Epithelial cell of proximal tubule (primary cell): ENCODE measurements around the gene DNAJB2. TPM values are rescaled to one million over a fixed set of nuclear protein-coding genes. Genes with fewer than 3 reads are reported as not detected.

Experiments used
- DNase-seq: peaks from one replicate; pipeline ENCODE4 v3.0.0-alpha.2; 2011; ENCODE audit warnings: low read depth
- H3K4me3 ChIP-seq: 2 replicates; pipeline ENCODE4 v1.5.1; 2011; ENCODE audit warnings: low read depth, mild to moderate bottlenecking, low read length
- CTCF ChIP-seq: conservative IDR thresholded peaks from 2 replicates; pipeline ENCODE4 v1.5.1; 2012; ENCODE audit warnings: low read depth, mild to moderate bottlenecking, low read length
- total RNA-seq: library from RNA; depleted of rRNA; stranded (reverse); fragments of >200 nt; gene quantifications from 2 replicates; pipeline ENCODE4 v1.2.3, GENCODE V29; 2015

Gene DNAJB2
- total RNA-seq, 1 donor from 2014 or later: 54.8 TPM

GRCh38 chr2:219271021-219271420, 8.1 kb upstream of the DNAJB2 start:
- no peak for DNase-seq
- no peak overlapping the region for H3K4me3 ChIP-seq
- no peak for TF ChIP-seq CTCF

GRCh38 chr2:219272356-219272755, 6.8 kb upstream of the DNAJB2 start:
- no peak for DNase-seq
- no peak overlapping the region for H3K4me3 ChIP-seq
- TF ChIP-seq CTCF: no peak

GRCh38 chr2:219272995-219273394, 6.2 kb upstream of the DNAJB2 start:
- DNase-seq: no peak
- no peak for TF ChIP-seq CTCF
- no peak overlapping the region for H3K4me3 ChIP-seq

GRCh38 chr2:219273937-219274336, 5.2 kb upstream of the DNAJB2 start:
- no peak overlapping the region for H3K4me3 ChIP-seq

GRCh38 chr2:219274361-219274921, 4.7 kb upstream of the DNAJB2 start:
- DNase-seq: peak; percentile 66
- H3K4me3 ChIP-seq: no peak overlapping the region
- TF ChIP-seq CTCF: no peak

More at GRCh38 chr2:219273937-219274336, 5.2 kb upstream of the DNAJB2 start:
- TF ChIP-seq CTCF: no peak
- DNase-seq: no peak

GRCh38 chr2:219277703-219278654, 1.2 kb upstream of the DNAJB2 start:
- peak; percentile 94 for TF ChIP-seq CTCF
- no peak overlapping the region for H3K4me3 ChIP-seq
- no peak for DNase-seq

- no peak for DNase-seq
Measured at GRCh38 chr2:219278655-219279150, 463 bp upstream of the DNAJB2 start.

More at GRCh38 chr2:219278655-219279150, 463 bp upstream of the DNAJB2 start:
- TF ChIP-seq CTCF: no peak
- peak overlapping the region; percentile 38 for H3K4me3 ChIP-seq
